HG03575 (cell line): Measurements from ENCODE around the gene UPF3A.

ENCODE experiments used
- ATAC-seq: cut with Tn5 transposase; IDR thresholded peaks from one replicate; pipeline ENCODE4 v1.9.1; 2021; ENCODE audit not compliant: unreplicated experiment, insufficient number of reproducible peaks, low FRiP score; ENCODE audit errors: extremely low read depth

Gene UPF3A

DNA sequence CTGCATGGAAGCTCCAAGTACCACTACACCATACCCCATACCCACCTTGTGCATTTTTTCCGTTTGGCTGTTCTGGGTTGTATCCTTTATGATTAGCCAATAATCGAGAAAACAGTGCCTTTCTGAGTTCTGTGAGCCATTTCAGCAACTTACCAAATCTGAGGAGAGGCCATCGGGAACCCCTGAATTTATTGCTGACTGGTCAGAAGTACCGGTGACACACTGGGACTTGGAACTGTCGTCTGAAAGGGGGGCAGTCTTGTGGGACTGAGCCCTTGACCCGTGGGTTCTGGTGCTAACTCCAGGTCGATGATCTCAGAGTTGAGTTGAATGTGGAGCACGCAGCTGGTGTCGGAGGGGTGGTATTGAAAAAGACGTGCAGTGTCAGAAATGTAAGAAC, 15.0 kb downstream of the UPF3A start:
- ATAC-seq, result no peak

DNA sequence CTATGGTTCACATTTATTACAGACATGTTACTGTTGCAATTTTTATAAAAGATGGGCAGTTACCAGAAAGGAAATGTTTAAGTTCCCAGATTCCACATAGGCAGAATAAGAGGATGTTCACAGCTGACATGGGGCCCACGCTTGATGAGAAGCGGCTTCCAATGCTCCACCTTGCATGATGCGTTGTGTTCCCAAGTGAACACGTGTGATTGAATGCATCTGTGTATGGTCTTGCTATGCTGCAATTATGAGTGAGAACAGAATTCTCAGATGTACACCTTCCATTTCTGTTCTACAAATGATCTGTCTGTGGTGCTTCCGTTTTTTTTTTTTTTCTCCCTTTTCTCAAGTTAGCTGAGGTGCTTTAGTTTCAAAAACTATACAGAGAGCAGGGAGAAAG, 15.5 kb downstream of the UPF3A start:
- no peak for ATAC-seq

DNA sequence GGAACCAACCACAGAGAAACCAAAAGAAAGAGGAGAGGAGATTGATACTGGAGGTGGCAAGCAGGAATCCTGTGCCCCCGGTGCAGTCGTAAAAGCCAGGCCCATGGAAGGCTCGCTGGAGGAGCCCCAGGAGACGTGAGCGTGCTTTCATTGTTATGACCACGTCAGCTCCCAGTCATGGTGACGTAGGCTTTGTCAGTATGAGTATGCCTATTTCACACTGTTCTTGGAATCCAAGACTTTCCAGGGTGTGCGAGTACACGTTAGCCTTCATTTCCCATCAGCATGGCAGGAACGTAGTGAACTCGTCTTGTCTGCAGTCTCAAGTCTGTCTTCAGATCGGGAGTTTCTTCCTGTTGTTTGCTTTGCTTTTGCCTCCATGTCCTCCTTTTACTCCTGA, 17.5 kb downstream of the UPF3A start:
- no peak for ATAC-seq

DNA sequence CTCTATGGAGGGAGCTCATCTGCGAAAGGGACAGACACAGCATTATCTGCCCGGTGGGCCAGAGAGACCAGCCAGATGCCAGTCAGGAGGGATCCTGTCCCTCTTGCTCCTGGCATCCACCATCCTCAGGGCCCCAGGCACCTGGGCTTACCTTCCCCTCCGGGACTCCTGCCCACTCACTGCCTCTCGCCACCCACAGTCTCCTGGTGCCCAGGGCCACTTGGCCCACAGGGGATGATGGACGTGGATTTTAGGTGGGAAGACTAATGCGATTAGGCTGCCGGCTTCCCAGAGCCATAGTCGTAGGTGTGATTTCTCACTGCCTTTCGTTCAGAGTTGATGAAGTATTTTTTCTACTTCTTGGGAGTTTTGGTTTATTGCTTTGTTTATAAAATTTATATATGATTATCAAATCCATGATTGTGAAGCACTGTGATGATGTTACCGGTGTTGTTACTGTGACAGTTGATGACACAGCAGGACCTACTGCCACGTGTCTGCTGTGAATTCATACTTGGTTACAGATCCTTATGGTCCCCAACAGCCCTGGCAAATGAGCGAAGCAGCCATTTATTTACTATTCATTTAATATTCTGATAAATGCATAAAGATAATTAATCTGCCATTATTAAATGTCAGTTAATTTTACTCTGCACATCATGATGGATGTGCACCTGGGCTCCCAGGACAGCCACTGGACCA, 18.4 kb downstream of the UPF3A start:
- no peak for ATAC-seq

DNA sequence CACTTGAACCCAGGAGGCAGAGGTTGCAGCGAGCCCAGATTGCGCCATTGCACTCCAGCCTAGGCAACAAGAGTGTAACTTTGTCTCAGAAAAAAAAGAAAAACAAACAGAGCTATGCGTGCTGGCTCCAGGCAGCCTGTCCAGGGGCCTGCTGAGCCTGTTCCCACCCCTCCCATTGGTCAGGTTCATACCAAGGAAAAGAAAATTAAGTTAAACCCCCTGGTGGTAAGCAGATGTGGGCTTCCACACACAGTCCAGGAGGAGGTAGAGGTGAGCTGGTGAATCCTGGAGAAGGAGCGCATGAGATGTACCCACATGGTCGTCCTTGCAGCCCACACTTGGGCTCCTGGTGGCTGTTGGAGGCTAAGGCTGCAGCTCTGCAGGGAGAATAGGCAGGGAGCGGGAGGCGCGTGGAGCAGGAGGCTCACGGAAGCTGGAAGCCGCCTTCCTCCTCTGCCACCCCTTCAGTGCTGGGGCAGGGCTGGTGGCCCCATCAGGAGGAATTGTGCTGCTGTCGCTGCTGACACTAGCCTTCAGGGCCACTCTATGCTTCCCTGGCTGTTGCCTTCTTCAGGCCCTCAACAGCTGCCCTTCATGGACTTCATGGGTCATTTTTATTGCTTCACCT, 22.4 kb downstream of the UPF3A start:
- no peak for ATAC-seq

DNA sequence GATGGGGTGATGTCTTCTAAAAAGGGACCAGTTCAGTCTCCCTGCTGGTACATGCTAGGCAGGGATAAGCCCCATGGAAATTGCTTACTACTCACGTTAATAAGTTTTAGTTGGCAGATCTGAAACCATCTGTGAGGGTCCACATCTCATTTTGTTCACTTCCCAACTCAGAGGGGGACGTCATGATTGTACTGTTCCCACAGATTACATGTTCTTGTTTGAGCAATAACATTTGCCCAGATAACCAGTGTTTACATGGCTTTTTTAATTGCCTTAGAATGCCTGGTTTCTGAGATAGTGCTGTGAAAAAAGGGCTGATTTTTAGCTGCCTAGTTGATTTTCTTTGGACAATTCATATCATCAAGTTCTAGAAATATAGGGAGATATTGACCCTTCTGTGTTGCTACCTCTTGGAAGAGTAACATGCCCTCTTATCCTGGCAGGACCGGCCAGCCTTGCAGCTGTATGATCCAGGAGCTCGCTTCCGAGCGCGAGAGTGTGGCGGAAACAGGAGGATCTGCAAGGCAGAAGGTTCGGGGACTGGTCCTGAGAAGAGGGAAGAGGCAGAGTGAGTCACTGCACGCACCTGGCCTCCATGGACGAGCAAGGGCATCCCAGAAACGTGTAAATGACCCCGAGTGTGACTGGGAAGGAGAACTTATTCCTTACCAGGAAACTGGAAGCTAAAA, 23.1 kb downstream of the UPF3A start:
- no peak for ATAC-seq

DNA sequence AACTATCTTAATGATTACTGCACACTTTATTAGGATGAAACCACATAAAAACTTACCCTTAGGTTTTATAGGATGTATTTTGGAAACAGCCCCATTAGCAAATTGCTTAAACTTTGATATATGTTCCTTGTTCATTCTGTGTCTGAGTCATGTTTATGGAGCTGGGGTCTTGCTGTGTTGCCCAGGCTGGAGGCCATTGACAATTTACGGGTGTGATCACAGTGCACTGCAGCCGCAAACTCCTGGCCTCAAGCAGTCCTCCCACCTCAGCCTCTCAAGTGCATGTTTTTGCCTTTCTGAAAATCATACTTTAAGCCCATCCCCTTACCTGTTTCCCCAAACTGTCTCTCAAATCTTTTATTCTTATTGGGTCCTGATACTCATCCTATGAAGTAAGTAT, 27.7 kb downstream of the UPF3A start:
- ATAC-seq, result no peak

DNA sequence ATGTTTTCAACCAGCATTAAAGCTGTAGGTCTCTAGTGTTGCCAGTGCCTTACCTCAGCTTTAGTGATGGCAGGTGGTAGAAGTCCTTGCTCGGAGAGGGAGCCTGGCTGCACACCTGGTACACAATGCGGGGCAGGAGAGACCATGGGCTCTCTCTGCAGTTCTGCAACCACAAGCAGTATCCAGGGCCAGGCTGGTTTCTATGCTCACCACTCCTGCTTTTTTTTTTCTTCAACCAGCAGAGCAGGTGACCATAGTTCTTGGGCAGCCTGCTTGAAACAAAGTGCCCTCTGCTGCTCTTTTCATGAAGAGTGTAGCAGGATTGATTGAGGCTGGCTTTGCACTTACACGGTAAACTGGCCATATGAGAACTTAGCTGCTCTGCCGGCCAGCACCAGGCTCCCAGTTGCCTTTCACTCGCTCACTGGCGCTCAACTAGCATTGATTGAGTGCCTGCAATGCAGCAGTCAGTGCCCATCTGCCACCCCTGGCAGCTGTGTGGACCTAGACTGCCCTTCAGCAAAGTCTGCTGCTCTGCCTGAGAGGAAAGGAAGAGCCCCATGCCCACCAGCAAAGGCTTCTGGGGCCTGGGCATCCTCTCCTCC, 28.5 kb downstream of the UPF3A start:
- no peak for ATAC-seq

DNA sequence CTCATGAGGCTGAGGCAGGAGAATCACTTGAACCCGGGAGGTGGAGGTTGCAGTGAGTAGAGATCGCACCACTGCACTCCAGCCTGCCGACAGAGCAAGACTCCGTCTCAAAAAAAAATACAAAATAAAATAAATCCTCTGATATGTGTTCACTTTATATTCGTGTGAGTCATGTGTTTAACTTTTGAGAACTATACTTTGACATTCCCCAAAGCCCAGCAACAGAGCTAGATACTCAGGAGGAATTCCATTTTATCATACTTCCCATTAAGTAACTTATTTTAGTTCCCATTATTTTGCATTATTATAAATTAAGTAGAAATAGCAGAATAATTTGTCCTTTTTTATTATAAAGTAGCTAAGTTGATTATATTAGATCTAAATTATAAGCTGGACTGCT, 29.6 kb downstream of the UPF3A start:
- ATAC-seq, result no peak

DNA sequence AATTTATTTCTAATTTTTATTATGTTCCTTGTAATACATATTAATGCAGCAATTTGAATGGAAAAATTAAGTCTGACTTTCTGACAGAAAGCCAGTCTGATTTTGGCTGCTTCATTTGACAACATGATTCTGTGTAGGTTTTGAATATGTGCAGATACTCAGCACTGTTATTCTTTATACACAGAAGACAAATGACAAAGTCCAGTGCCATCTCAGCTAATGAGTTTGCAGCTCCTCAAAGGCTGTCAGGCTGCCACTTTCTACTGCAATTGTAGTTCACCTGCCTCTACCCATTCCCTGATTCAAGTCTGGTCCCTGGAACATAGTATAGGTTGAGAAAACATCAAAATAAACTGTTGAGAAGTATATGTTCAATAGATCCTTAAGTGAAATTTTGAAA, 30.0 kb downstream of the UPF3A start:
- ATAC-seq, result no peak

DNA sequence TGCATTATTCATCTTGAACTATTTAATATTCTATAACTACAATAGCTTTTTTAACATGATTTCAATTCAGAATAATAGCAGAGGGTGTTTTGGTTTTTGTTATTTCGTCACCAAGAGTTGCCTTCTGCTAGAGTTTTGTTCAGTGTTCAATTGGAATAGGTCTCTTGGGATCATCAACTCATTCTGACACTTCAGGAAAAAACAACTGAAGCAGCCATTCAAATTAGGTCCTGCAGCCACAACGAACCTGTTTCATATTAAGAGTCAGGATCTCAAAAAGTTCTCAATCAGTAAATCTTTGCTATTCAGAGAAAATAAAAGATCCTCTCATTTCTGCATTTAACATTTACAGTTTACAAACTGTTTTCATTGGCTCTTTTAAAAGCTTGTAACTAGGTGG, 30.5 kb downstream of the UPF3A start:
- no peak for ATAC-seq

DNA sequence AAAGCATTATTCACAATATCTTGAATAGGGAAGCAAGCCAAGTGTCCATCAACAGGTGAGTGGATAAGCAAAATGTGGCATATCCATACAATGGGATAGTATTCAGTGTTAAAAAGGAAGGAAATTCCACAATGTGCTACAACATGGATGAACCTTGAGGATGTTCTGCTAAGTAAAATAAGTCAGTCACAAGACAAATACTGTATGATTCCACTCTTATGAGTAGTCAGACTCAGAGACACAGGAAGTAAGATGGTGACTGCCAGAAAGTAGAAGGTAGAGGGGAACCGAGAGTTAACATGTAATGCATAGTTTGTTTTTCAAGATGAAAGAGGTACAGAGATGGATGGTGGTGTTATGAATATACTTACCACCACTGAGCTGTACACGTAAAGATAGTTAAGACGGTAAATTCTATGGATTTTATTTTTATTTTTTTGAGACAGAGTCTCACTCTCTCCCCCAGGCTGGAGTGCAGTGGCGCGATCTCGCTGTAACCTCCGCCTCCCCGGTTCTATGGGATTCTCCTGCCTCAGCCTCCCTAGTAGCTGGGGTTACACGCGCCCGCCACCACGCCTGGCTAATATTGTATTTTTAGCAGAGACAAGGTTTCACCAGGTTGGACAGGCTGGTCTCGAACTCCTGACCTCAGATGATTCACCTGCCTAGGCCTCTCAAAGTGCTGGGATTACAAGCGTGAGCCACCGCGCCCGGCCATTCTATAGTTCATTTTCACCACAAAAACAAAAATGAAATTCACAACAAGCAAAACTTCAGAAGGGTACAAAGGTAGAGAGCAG, 31.9 kb downstream of the UPF3A start:
- ATAC-seq, result no peak

DNA sequence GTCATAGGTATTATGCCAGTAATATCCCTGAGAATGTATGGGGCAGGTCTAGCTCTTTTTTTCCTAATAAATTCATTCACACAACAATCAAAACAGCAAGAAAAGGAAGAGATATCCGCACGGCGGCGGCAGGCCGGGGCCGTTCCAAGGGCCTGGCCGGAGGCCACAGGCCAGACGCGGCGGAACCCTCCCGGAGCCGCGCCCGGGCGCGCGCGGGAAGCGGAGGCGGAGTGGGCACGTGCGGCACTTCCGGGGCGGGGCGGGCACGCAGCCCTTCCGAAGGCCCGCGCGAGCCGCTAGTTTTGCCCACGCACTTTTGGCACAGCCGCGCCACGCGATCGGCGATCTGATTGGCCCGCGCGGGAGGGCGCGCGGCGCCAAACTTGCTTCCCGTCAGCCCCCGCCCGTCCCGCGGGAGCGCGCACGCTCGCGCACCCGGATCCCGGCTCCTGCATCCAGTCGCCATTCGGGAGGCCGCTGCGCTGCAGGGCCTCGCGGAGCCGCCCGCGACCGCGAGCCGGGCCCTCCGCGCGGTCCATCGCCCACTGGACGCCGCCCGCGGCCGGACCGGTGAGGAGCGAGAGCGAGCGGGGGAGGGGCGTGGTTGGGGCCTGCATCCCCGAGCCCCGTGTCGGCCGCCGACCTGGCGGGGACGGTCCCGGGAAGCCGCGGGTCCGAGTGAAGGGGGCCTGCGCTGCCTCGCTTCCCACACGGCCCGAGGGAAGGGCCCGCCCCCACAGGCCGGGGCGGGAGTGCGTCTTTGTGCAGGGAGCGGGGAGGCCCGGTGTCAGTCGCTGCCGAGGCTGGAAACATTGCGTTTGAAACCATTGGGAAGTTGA, 32.9 kb downstream of the UPF3A start, which contains the start of gene CHAMP1:
CHAMP1 (plus strand) TSS at position 430 of the 839 bp plus-strand sequence. CDS start 9,340 bp downstream, outside the sequence.
- peak; percentile 35 for ATAC-seq

DNA sequence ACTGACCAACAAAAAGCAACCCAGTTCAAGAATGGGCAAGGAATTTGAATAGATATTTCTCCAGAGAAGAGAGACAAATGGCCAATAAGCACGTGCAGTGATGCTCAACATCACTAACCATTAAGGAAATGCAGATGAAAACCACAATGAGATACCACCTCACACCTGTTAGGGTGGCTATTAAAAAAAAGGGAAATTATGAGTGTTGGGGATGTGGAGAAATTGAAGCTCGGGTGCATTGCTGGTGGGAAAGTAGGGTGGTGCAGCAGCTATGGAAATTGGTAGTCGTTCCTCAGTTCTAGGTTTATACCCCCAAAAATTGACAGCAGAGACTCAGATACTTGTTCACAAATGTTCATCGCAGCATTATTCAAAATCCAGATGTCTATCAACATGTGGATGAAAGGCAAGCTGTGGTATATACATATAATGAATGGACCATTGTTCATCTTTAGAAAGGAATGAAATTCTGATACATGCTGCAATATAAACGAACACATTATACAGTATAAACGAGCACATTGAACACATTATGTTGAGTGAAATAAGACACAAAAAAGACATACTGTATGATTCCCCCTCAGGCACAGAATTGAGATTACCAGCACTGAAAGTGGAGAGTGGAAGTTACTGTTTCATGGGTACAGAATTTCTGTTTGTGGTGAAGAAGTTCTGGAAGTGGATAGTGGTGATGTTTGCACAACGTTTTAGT, 33.8 kb downstream of the UPF3A start:
- no peak for ATAC-seq

DNA sequence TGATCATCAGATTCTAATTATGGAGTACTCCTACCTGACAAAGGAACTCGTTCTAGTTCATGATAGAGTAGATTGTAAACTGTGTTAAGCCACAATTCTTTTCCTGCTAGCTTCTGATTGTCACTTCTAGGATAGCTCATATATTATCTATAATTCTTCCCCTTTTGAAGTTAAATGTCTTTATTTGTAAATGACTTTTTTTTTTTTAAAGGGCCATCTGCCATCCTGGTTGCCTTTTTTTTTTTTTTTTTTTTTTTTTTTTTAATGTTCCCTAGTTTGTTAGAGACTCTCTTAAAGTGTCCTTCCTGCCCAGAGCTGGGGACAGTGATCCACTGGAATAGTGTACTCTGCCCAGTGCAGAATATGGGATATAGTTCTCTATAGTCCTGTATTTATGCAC, 37.2 kb downstream of the UPF3A start:
- no peak for ATAC-seq

DNA sequence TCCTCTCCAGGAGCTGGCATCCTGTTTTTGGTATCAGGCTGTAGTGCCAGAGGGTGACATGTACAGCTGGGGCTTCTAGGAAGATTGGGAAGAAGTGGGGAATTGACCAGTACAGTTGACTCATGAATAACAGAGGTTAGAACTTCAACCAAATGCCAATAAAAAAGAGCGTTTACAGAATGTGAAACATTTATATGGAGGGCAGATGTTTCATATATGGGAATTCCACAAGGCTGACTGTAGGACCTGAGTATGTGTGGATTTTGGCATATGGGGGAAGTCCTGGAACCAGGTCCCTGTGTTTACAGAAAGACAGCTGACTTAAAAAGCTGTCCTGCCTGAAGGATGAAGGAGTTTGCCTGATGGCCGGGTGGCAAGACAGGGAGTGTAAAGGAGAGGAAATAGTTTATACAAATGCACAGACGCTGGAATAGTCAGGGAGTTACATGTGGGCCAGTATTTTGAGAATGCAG, 38.1 kb downstream of the UPF3A start:
- ATAC-seq, result no peak

DNA sequence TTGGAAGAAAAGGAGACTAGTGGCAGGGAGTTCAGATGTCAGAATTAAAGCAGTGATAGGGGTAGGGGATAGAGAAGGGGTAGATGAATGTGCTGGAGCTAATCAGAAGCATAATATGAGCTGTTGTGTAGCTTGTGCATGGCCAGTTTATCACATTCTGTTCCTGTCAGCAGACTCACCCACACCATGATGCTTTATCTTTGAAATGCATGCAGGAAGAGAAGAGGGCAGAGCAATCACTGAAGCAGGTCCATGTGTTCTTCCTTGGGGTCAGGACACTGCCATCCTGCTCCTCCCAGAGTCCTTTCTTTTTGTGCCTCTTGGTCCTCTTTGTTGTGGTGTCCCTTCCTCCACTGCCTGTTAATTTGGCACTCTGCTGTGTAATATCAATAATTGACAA, 38.7 kb downstream of the UPF3A start:
- no peak for ATAC-seq

DNA sequence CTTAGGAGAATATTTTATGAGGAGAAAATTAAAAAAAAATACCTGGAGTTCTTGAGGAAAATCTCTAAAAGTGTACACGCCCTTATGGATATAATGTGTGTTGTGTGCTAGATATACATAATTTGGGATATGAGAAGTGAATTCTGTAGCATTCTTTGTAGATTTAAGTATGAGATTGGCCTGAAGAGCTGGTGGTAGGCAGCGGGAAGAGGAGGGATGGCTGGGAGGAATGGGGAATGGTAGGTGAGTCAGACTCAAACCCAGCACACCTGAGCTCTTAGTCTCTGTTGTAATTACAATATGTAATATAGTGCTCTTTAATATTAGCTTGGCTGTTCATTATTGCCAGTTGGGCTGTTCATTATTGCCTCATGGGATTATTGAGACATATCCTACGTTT, 39.9 kb downstream of the UPF3A start:
- ATAC-seq, result no peak
